NCI-H524 (cell line): Measurements from ENCODE around the gene CCM2.
"Not testable (repeated sequence)": the region's sequence is repeated elsewhere in the genome, so short reads cannot be mapped to it uniquely, and the experiment has no call there.

Experiments used
- DNase-seq, 2 experiments: peaks; one replicate each; lab custom pipeline; 2025; lab: John Stamatoyannopoulos, UW

Gene CCM2

DNA sequence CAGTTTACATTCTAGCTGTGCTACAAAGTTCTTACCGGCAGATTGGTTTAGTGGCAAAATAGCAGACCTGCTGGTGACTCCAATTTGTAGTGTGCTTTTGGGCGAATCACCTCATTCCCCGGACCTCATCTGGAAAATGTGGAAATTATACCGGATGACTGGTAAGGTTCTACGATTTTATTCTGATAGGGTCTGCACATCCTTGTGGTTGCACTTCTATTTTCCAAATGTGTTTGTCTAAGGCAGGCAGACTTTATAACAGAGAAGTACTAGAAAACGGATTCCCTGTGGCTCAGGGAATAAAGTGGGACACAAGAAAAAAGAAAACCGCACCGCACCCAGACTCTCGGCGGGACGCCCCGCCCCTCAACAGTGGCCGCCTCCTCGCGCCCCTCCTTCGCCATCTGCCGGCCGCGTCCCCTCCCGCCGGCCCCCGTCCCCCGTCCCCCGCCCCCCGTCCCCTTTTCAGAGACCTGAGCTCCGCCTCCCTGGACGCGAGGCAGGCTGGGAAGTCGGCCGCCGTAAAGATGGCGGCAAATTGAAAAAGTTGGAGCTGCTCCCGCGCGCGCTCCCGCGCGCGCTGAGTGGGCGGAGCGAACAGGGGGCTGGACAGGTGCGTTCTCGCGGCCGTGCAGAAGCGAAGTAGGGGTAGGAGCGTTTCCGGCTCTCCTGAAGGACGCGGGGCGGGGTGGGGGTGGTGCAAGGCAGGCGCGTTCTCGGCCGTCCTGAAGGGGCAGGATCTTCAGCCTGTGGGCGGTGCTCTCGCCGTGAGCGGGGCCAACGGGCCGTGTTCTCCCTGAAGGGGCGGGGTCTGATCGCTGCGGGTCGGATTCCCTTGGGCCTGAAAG is 532 bp upstream of the CCM2 start:
- peak; percentile 97 for DNase-seq

DNA sequence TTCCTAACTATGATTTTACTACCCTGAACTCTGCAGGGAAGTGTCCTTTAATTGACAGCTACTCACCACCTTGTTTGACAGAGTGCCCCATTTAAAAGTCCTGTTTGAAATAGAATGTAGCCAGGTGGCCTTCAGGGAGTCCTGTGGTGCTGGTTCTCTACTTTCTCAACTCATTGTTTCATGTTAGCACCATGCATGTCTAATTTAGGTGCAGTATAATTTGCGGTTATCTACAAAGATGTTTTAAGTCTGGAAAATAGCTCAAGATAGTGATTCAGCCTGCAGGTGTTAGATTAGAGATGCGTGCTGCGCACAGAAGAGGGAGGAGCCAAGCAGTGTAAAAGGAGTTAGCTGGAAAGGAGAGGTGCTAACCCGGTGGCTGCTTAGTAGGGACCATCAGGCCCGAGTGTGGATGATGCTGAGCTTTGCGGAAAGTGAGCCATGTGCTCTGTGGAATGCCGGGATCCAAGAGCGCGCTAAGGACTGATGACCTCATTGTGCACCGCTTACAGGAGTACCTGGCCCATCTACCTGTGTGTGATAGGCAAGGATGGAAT is 1.2 kb downstream of the CCM2 start:
- DNase-seq = peak in 1 of 2 experiments; percentile 5

DNA sequence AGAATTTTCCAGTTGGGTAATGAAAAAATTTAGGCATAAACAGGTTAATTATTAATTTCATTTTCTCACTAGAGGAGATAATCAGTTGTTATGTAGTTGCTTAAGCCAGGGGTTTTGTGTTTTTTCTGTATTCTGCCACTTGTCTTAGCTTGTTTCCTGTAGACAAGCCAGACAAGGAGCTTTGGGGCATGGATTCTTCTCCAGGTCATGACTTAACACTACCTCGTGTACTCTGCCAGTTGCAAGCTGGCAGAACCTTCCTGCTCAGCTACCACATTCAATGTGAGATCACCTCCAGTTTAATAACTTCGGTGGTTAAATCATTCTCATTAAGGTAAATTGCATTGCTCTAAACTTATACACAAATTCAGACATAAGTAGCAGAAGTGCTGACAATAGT is 1.8 kb downstream of the CCM2 start:
- DNase-seq = no peak

DNA sequence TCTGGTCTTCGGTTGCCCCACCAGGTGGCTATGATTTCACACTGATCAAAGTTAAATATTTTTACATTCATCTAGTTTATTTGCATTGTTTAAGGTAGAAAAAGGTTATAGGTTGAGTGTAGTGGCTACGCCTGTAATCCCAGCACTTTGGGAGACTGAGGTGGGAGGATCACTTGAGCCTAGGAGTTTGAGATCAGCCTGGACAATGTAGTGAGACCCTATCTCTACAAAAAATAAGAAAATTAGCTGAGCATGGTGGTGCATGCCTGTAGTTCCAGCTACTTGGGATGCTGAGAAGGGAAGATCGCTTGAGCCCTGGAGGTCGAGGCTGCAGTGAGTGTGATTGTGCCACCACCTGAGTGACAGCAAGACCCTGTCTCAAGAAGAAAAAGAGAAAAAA is 3.8 kb downstream of the CCM2 start:
- no peak for DNase-seq

- DNase-seq = no peak
Measured at GRCh38 chr7:45007106-45007505, 7.1 kb downstream of the CCM2 start.

GRCh38 chr7:45007571-45008328 is 7.7 kb downstream of the CCM2 start:
- DNase-seq = no peak

GRCh38 chr7:45013465-45013967 is 13.5 kb downstream of the CCM2 start:
- no peak for DNase-seq

GRCh38 chr7:45015313-45015712 is 15.3 kb downstream of the CCM2 start:
- no peak for DNase-seq

GRCh38 chr7:45017253-45017652 is 17.3 kb downstream of the CCM2 start:
- DNase-seq = no peak

DNA sequence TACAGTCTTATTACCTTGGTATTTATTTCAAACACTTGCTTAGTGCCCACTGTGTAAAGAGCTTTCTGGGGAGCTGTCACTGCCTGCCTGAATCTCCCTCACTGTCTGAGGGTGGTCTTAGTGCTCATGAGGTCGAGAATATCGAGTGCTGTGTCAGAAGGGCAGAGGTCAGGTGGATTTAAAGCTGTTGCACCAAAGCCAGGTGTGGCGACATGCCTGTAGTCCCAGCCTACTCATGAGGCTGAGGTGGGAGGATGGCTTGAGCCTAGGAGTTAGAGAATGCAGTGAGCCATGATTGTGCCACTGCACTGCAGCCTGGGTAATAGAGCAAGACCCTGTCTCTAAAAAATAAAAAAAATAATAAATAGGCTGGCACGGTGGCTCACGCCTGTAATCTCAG is 20.9 kb downstream of the CCM2 start:
- DNase-seq = no peak

- DNase-seq = peak; percentile 6 to 17
Measured at GRCh38 chr7:45021604-45022296, 21.7 kb downstream of the CCM2 start.

GRCh38 chr7:45024126-45024744 is 24.2 kb downstream of the CCM2 start:
- no peak for DNase-seq

DNA sequence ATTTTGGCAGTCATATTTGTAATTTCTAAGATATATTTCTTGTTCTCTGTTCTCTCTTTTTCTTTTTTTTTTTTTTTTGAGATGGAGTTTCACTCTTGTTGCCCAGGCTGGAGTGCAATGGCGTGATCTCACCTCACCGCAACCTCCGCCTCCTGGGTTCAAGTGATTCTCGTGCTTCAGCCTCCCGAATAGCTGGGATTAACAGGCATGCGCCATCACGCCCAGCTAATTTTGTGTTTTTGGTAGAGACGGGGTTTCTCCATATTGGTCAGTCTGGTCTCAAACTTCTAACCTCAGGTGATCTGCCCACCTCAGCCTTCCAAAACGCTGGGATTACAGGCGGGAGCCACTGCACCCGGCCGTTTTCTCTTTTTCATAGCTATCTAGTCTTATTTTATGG is 25.5 kb downstream of the CCM2 start:
- DNase-seq = not testable (repeated sequence)

DNA sequence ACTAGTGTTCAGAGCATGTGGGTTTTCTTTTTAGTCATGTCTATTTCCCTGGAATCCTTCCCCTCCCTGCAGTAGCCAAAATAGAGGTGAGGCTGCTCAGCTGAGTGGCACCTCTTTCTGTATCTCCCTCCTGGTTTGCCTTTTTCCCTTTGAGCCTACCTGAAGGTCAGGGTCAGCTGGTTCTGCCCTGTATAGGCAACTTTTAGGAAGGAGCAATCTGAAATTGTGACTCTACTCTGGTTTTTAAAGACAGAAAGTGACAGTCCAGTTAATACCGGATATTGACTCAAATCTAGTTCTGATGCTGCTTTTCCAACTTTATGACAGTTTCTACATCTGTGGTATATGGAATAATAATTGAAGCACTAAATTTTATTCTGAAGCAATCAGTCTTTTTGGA is 26.0 kb downstream of the CCM2 start:
- DNase-seq = no peak

DNA sequence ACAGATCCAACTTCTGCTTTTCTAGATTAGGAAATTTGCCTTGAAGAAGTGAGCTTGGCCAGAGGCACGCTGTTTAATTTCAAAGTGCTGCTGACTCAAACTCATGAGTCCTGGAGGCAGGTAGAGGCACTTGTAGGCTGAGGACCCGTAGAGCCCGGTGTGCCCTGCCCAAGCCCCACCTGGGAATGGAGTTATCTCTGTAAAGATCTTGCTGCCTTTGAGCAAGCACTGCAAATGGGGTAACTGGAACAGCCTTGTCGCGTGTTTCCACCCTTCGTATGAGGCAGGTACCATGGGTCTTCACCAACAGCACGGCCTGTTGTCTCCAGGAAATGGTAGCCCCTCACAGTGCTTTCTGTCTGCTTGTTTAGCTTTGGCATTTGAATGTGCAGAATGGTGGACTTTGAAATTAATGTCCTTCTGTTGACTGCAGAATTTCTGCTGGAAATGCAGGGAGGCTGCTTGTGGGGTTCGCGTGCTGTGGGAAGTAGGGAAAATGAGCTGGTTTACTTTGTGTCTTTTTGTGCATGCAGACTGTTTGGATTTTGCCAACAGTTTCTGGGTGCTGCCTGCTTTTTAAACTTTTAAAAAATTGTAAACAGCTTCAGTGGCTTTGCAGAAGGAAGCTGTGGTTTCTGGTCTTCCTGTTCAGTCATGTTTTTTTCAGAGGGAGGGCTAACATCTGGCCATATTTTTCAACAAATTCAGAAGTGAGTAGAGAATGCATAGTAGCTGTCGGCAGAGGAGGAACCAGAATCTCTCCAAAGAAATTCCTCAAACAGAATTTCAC is 27.2 kb downstream of the CCM2 start:
- DNase-seq = no peak

GRCh38 chr7:45027774-45028114 is 27.7 kb downstream of the CCM2 start:
- no peak for DNase-seq

DNA sequence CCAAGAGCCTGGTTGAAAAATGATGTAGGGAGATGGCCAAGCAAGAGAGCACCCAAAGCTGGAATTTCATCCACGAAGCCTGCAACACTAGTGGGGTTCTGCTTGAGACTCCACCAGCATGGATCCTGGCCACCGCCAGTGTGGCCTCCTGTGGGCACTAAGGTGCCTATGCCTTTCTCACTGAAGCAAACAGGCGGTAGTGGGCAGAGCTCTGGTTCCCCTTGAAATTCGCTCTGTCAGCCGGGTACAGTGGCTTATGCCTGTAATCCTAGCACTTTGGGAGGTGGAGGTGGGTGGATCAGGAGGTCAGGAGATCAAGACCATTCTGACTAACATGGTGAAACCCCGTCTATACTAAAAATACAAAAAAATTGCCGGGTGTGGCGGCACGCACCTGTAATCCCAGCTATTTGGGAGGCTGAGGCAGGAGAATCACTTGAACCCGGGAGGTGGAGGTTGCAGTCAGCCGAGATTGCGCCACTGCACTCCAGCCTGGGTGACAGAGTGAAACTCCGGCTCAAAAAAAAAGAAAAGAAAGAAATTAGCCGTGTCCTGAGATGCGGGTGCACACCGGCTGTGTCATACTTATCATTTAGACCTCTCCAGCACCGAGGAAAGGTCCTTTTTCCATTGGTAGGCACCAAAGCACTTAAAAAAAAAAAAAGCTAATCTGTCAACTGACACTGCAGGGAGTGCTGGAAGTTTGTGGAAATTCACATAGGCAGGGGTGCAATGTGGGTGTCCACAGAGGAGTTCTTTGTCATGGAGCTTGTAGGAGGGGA is 28.3 kb downstream of the CCM2 start:
- DNase-seq = no peak

GRCh38 chr7:45028920-45029344 is 28.9 kb downstream of the CCM2 start:
- DNase-seq = no peak

GRCh38 chr7:45031829-45032228 is 31.8 kb downstream of the CCM2 start:
- DNase-seq = no peak

GRCh38 chr7:45032421-45032820 is 32.4 kb downstream of the CCM2 start:
- DNase-seq = no peak
